ENCODE measurements around the gene HFM1. TPM values are rescaled to one million over a fixed set of nuclear protein-coding genes. Genes with fewer than 3 reads are reported as not detected.

Gene HFM1
- total RNA-seq, 1 experiment from 2014 or later: 2.4 TPM

GRCh38 chr1:91349524-91349923 lies 55.1 kb downstream of the HFM1 start:
- Histone ChIP-seq H4K20me1 (ENCODE audit: control insufficient read depth, insufficient read depth, insufficient read length) (no peaks in the 10 kb centered on the region), H3K23me2 (ENCODE audit: insufficient read length, low read depth, low read length, poor library complexity, severe bottlenecking) (no peaks in the 10 kb centered on the region), H3K9me3 (ENCODE audit: control insufficient read depth, low read depth, low read length) (no peaks in the 10 kb centered on the region), H3K4ac (ENCODE audit: low read depth, low read length) (no peak overlapping the region), H2BK12ac (ENCODE audit: insufficient read length, low read depth, low read length) (no peak overlapping the region), H3K27me3 (ENCODE audit: insufficient read depth, low read length) (no peaks in the 10 kb centered on the region), H4K5ac (ENCODE audit: insufficient read length, low read depth, low read length) (no peak overlapping the region), H4K8ac (replicated peaks; ENCODE audit: insufficient read length, low read depth, low read length) (no peak overlapping the region), H3K79me1 (ENCODE audit: insufficient read depth, low read depth, low read length, poor library complexity, severe bottlenecking) (no peaks in the 10 kb centered on the region), H4K91ac (ENCODE audit: insufficient read length, low read depth, low read length) (no peak overlapping the region), H3K27ac (ENCODE audit: insufficient read length, low read depth, low read length) (no peak overlapping the region), H2AK5ac (ENCODE audit: insufficient read length, low read length) (no peak overlapping the region), H2BK120ac (ENCODE audit: low read depth, low read length, poor library complexity, severe bottlenecking) (no peak overlapping the region), H3T11ph (ENCODE audit: low read length) (no peak overlapping the region), H2BK20ac (ENCODE audit: low read depth, low read length, poor library complexity, severe bottlenecking) (no peak overlapping the region), H3K79me2 (ENCODE audit: insufficient read depth, low read length) (no peaks in the 10 kb centered on the region), H3K18ac (ENCODE audit: insufficient read length, low read depth, low read length) (no peak overlapping the region), H3K14ac (ENCODE audit: insufficient read depth, low read length) (no peak overlapping the region), H2AFZ (ENCODE audit: low read length) (no peak overlapping the region), H3K4me1 (ENCODE audit: insufficient read depth, low read length) (no peaks in the 10 kb centered on the region), H3K23ac (ENCODE audit: insufficient read length, low read depth, low read length) (no peak overlapping the region), H2BK15ac (ENCODE audit: low read depth, low read length) (no peak overlapping the region), H3K56ac (ENCODE audit: insufficient read length, low read depth, low read length) (no peak overlapping the region), H2BK5ac (ENCODE audit: insufficient read length, low read length) (no peak overlapping the region), H3K4me2 (ENCODE audit: insufficient read depth, insufficient read length, low read length) (no peak overlapping the region), H3K9ac (ENCODE audit: extremely low read depth, insufficient read length, low read length) (no peak overlapping the region)
- TF ChIP-seq CTCF (conservative IDR thresholded peaks at IDR 0.05): no peak
- Mint-ChIP-seq H3K4me1 (no peaks in the 10 kb centered on the region), H3K36me3 (ENCODE audit: insufficient read depth in 1 of 3, low read depth in 3 of 3) (peaks cover 0 to 10% (median 2%) of the 10 kb centered on the region in 3 experiments; a peak in 2 of 7 replicates), H3K27me3 (ENCODE audit: low read depth) (no peaks in the 10 kb centered on the region), H3K9me3 (no peaks in the 10 kb centered on the region; a peak in 1 of 5 replicates), H3K4me3 (no peak overlapping the region), H3K27ac (no peak overlapping the region; a peak in 1 of 7 replicates)
- no CpG with 5 or more reads among the region's 2 CpGs for WGBS (ENCODE audit: extremely low coverage, insufficient read length, low lambda C conversion rate)
- no peak for DNase-seq

Measured in H9 (cell line).